Activated CD4-positive, alpha-beta memory T cell treated with anti-CD3 and anti-CD28 coated beads, Interleukin-2, amount 10 ng/mL, durations not matched to agents 7 days and 5 days (primary cell): ENCODE data around the gene TMEM225B. TPM values are rescaled to one million over a fixed set of nuclear protein-coding genes. Genes with fewer than 3 reads are reported as not detected.
"Not testable (repeated sequence)": the region's sequence is repeated elsewhere in the genome, so short reads cannot be mapped to it uniquely, and the experiment has no call there.

Source experiments
- CTCF ChIA-PET: fragments of 350-600 bp; sonication (Branson Sonifier 250); formaldehyde crosslinking; loops from one replicate; lab custom pipeline; 2021; ENCODE audit warnings: antibody characterized with exemption, inconsistent platforms; lab: Charles Lee
- POLR2A ChIA-PET: fragments of 350-600 bp; sonication (Branson Sonifier 250); formaldehyde crosslinking; loops from one replicate; lab custom pipeline; 2021; ENCODE audit warnings: antibody characterized with exemption; lab: Charles Lee
- DNase-seq: peaks from one replicate; pipeline ENCODE4 v3.0.0-alpha.2; 2020
- H3K27ac Mint-ChIP-seq: one replicate; pipeline ENCODE4 v1.8.0; 2021; ENCODE audit warnings: mild to moderate bottlenecking, mixed read lengths
- H3K27me3 Mint-ChIP-seq: one replicate; pipeline ENCODE4 v1.8.0; 2021; ENCODE audit warnings: mixed read lengths
- H3K36me3 Mint-ChIP-seq: one replicate; pipeline ENCODE4 v1.8.0; 2021; ENCODE audit warnings: low read depth, mixed read lengths
- H3K4me1 Mint-ChIP-seq: one replicate; pipeline ENCODE4 v1.8.0; 2021; ENCODE audit warnings: mixed read lengths
- H3K4me3 Mint-ChIP-seq: one replicate; pipeline ENCODE4 v1.8.0; 2021; ENCODE audit warnings: mild to moderate bottlenecking, mixed read lengths
- H3K9me3 Mint-ChIP-seq: one replicate; pipeline ENCODE4 v1.8.0; 2021; ENCODE audit warnings: mixed read lengths
- total RNA-seq, 2 experiments: library from RNA; stranded (reverse); gene quantifications; one replicate each; pipeline ENCODE4 v1.2.3, GENCODE V29; 2021

The TMEM225B gene
- total RNA-seq, 2 experiments from 2014 or later = 1.3 to 1.9 TPM

DNA sequence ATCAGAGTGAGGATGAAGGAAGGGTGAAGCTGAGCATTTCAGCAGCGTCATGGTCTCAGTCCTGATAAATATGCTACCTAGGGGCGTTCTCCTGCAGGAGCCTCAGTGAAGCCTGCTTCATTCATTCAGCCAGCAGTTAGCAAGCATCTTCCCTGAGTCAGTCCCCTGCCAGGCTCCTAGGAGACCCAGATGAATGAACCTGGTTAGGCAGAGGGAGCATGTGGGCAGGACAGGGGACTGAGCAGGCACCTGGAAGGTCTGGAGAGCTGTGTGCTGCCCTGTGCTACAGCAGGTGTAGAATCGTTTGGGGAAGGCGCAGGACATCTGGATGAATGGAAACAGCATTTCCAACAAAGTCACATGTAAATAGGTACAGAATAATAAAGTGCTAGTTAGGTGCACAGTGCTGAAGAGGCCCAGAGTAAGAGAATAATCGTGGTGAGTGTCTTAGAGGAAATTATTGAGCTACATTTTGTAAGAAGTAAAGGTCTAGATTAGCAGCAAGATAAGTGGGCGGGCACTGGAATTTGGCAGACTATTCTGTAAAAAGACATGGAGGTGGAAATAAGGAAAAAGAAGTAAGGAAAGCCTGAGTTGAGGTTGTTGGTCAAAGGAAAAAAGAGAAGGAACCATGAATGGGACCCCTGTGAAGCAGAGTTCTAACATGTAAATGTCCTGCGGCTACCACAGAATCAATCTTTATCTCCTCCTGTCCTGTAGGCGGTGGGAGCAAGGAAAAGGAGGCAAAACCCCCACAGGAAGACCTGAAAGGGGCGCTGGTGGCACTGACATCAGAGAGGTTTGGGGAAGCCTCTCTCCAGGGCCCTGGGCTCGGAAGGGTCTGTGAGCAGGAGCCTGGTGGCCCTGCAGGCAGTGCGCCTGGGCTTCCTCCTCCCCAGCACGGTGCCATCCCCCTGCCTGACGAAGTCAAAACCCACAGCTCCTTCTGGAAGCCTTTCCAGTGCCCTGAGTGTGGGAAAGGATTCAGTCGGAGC is 30.7 kb downstream of the TMEM225B start:
- no peaks in the 10 kb centered on the region for H3K9me3 Mint-ChIP-seq
- peaks cover 32% of the 10 kb centered on the region for H3K4me1 Mint-ChIP-seq
- ChIA-PET POLR2A (interaction anchor here (1.4 kb wide), 1 partner anchor 11 kb away, joined by 3 read pairs; no protein-coding TSS in a partner anchor), CTCF (no interaction called here)
- H3K27me3 Mint-ChIP-seq = no peaks in the 10 kb centered on the region
- H3K4me3 Mint-ChIP-seq = no peak overlapping the region
- DNase-seq = no peak
- peaks cover 79% of the 10 kb centered on the region for H3K36me3 Mint-ChIP-seq
- H3K27ac Mint-ChIP-seq = no peak overlapping the region

DNA sequence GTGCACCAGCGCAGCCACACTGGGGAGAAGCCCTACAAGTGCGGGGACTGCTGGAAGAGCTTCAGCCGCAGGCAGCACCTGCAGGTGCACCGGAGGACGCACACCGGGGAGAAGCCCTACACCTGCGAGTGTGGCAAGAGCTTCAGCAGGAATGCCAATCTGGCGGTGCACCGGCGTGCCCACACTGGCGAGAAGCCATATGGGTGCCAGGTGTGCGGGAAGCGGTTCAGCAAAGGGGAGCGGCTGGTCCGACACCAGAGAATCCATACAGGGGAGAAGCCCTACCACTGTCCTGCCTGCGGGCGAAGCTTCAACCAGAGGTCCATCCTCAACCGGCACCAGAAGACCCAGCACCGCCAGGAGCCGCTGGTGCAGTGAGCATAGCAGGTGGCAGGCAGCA is 31.6 kb downstream of the TMEM225B start:
- Mint-ChIP-seq H3K27ac (no peak overlapping the region), H3K36me3 (peaks cover 70% of the 10 kb centered on the region), H3K4me1 (peaks cover 23% of the 10 kb centered on the region), H3K9me3 (no peaks in the 10 kb centered on the region), H3K4me3 (no peak overlapping the region), H3K27me3 (no peaks in the 10 kb centered on the region)
- POLR2A ChIA-PET = interaction anchor here (0.8 to 1.4 kb wide), 3 partner anchors 8 to 13 kb away, joined by 3 read pairs; partner anchors contain the start of gene ZSCAN25
- CTCF ChIA-PET = interaction anchor here (1.5 kb wide), 1 partner anchor 13 kb away, joined by 4 read pairs; the partner anchor contains the start of gene ZSCAN25
- no peak for DNase-seq

DNA sequence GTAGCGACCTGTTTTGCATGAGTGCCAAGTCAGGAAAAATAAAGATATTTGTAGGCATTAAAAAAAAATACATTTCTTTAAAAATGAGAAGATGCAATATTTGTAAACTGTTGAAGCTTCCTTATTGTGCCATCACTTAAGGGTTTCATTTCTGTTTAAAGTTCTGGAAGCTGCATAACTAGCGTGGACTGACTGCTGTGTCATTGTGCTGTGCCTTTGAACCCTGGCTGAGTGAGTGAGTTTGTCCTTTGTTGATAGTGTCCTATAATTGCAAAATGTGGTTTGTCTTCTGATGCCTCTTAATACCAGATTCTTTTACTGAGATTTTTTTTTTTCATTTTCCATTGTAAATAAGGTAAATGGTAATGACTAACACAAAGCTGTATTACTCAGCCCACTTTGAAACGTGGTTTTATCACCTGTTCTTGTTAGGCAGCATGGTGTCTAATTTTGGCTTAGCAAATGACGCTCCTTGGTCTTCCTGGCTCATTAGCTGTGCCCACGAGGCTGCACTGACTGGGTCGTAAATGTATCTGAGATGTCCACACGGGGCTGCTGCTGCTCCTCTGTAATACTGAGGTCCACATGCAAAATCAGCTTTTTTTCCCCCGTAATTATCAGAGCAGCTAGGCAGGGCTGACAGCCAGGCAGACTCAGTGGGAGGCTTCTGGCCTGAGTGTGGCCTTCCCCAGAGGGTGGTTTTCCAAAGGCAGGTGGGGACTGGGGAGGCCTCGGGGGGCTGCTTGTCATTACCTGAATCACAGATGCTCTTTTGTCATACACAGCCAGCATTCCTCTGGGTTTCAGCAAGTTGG is 33.4 kb downstream of the TMEM225B start:
- no peak for DNase-seq
- CTCF ChIA-PET = interaction anchor here (1.5 to 1.6 kb wide), 2 partner anchors 14 to 359 kb away, joined by 3 to 4 read pairs; partner anchors contain the start of gene ZSCAN25
- H3K9me3 Mint-ChIP-seq = no peaks in the 10 kb centered on the region
- no peaks in the 10 kb centered on the region for H3K27me3 Mint-ChIP-seq
- H3K4me3 Mint-ChIP-seq = no peak overlapping the region
- no peak overlapping the region for H3K27ac Mint-ChIP-seq
- H3K36me3 Mint-ChIP-seq = peaks cover 58% of the 10 kb centered on the region
- POLR2A ChIA-PET = interaction anchor here (1.0 kb wide), 1 partner anchor 16 kb away, joined by 4 read pairs; no protein-coding TSS in a partner anchor
- H3K4me1 Mint-ChIP-seq = peaks cover 6% of the 10 kb centered on the region

DNA sequence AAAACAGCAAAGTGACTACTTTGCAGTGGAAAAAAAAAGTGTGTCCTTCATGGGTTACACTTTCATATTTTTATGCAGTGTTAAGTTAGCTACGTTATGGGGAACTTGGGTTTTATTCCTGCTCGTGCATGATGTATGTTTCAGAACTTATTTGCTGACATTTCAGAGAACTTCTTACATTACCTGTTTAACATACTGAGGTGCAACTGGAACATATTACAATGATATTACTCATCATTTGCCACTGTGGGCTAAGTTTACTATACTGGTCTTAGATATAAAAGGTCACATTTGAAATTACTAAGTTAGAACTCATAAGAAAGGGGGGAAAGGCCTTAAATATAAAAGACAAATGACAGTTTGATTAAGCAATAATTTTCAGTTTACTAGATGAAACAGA is 39.3 kb downstream of the TMEM225B start:
- H3K4me1 Mint-ChIP-seq, H3K4me3 Mint-ChIP-seq, POLR2A ChIA-PET, CTCF ChIA-PET, H3K27me3 Mint-ChIP-seq, H3K27ac Mint-ChIP-seq, H3K9me3 Mint-ChIP-seq, DNase-seq: not testable (repeated sequence)
- H3K36me3 Mint-ChIP-seq = peaks cover 33% of the 10 kb centered on the region

DNA sequence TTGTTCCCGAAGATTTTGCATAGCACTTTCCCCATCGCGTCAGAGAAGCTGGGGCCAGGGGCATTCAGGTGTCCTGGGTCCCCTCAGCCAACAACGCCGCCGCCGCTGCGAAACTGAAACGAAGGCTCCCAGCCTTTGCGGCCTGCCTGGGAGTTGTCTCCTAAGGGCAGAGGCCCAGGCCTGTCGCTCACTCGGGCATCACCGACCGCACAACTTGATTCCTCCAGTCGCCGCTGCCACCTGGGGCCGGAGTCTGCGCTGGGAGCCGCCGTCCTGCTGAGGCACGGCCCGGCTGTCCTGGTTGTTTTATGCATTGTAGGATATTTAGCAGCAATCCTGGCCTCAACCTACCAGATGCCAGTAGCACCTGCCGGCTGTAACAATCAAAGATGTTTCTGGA is 40.7 kb downstream of the TMEM225B start:
- Mint-ChIP-seq H3K36me3 (peaks cover 25% of the 10 kb centered on the region), H3K27ac (no peak overlapping the region), H3K4me1 (peaks cover 6% of the 10 kb centered on the region), H3K27me3 (no peaks in the 10 kb centered on the region), H3K9me3 (no peaks in the 10 kb centered on the region), H3K4me3 (no peak overlapping the region)
- DNase-seq = no peak
- CTCF ChIA-PET = no interaction called here
- POLR2A ChIA-PET = no interaction called here

DNA sequence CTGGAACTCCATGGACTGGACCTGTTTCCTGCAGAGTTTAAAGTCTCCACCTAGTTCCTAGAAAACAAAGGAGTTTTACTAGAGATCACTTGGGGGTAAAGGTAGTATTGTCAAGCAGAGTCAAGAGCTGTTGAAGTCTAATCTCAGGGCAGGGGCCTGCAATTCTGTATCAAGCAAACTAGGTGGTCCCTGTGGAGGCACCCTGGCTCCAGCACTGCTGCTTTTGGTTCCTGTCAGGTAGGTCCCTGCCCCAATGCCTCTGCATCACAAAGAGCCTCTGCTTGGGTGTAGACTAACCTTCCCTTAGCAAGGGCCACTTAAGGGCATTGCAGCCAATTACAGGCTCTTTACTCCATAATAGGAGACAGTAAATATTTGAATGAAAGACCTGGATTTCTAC is 41.2 kb downstream of the TMEM225B start:
- DNase-seq = no peak
- H3K9me3 Mint-ChIP-seq = no peaks in the 10 kb centered on the region
- CTCF ChIA-PET = no interaction called here
- no peak overlapping the region for H3K4me3 Mint-ChIP-seq
- POLR2A ChIA-PET = no interaction called here
- H3K4me1 Mint-ChIP-seq = peaks cover 6% of the 10 kb centered on the region
- peaks cover 28% of the 10 kb centered on the region for H3K36me3 Mint-ChIP-seq
- H3K27me3 Mint-ChIP-seq = no peaks in the 10 kb centered on the region
- H3K27ac Mint-ChIP-seq = no peak overlapping the region

DNA sequence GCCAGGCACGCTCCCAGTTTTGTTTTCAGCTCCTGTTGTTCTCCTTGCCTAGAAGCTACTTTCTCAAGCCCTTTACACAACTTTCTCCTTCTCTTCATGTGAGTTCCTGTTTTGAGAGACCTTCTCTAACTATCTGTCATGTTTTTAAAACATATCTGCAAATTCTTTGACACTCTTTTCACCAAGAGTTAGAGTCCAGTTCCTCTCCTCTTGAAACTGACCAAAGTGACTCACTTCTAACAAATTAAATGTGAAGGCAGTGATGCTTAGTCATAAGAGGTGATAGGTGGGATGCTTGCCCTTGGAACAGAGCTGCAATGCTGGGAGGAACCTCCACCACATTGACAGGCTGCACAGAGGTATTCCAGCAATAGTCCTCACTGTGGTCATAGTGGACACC is 44.0 kb downstream of the TMEM225B start:
- H3K4me3 Mint-ChIP-seq = no peak overlapping the region
- no peaks in the 10 kb centered on the region for H3K9me3 Mint-ChIP-seq
- DNase-seq = no peak
- CTCF ChIA-PET = no interaction called here
- no peak overlapping the region for H3K27ac Mint-ChIP-seq
- H3K36me3 Mint-ChIP-seq = peaks cover 36% of the 10 kb centered on the region
- H3K4me1 Mint-ChIP-seq = peaks cover 1% of the 10 kb centered on the region
- H3K27me3 Mint-ChIP-seq = no peaks in the 10 kb centered on the region
- POLR2A ChIA-PET = no interaction called here

DNA sequence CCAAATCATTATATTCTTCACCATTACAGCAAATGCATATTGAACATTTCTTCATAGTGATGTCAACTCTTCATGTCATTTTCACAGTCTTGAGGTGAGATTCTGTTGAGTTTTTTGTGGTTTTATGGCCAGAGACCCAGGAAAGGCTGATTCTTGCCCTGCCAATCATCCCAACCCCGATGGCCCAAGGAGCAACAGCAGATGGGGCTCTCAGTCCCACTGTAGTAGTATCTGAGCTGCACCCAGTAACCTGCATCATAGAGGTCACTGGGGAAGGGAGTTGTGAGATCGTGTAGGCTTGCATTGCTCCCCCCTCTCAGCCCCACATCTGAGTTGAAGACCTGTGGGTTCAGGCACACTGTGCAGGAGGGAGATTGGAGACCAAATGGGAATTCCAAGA is 45.4 kb downstream of the TMEM225B start:
- ChIA-PET POLR2A (no interaction called here), CTCF (no interaction called here)
- no peaks in the 10 kb centered on the region for H3K4me1 Mint-ChIP-seq
- no peak overlapping the region for H3K27ac Mint-ChIP-seq
- DNase-seq = no peak
- no peak overlapping the region for H3K4me3 Mint-ChIP-seq
- no peaks in the 10 kb centered on the region for H3K27me3 Mint-ChIP-seq
- H3K36me3 Mint-ChIP-seq = peaks cover 37% of the 10 kb centered on the region
- H3K9me3 Mint-ChIP-seq = no peaks in the 10 kb centered on the region

DNA sequence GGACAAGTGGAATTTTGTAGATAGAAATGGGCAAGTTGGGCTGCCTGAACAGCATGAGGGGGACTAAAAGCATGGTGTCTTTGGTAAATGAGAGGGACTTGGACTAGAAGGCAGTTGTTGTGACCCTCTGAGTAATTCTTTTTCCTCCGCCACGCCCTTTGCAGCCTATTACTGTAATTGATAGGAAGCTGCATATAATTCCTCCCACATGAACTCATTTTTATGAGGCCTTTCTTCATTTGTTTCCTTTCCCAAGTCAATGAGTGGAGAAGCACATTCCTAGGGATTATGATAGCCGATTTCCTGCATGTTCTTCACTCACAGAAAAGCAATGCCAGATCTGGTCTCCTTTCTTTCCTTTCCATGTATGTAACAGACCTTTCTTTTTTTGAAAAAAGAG is 46.4 kb downstream of the TMEM225B start:
- POLR2A ChIA-PET = no interaction called here

DNA sequence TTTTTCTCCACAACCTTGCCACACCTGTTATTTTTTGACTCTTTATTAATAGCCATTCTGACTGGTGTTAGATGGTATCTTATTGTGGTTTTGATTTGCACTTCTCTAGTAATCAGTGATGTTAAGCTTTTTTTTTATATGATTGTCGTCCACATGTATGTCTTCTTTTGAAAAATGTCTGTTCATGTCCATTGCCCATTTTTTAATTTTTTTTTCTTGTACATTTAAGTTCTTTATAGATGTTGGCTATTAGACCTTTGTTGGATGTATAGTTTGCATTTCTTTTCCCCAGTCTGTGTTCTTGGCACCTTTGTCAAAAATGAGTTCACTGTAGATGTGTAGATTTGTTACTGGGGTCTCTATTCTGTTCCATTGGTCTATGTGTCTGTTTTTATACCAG is 47.5 kb downstream of the TMEM225B start:
- CTCF ChIA-PET = no interaction called here
- peaks cover 35% of the 10 kb centered on the region for H3K36me3 Mint-ChIP-seq
- POLR2A ChIA-PET = no interaction called here

More for the DNA sequence above, 46.4 kb downstream of the TMEM225B start:
- Mint-ChIP-seq H3K4me3 (no peak overlapping the region), H3K27me3 (no peaks in the 10 kb centered on the region), H3K4me1 (no peaks in the 10 kb centered on the region), H3K9me3 (no peaks in the 10 kb centered on the region), H3K27ac (no peak overlapping the region), H3K36me3 (peaks cover 35% of the 10 kb centered on the region)
- DNase-seq = no peak
- CTCF ChIA-PET = no interaction called here

DNA sequence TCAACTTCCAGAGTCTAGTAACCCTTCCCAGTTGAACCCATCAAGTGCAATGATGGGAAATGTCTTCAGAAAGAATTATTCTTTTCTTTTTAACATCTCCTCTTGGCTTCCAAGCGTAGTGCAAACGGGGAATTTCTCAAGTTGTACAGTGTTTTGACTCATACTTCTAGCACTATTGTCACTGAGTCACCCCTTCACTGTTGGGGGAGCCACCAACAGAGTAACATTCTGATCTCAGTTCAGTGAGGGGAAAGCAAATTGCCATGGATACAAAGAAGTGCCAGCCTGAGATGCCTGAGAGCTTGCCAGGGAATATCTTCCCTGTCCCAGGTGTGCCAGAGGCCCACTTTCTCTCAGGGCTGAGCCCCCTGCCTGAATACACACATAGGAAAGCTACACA is 50.8 kb downstream of the TMEM225B start:
- POLR2A ChIA-PET = no interaction called here
- no peak overlapping the region for H3K4me3 Mint-ChIP-seq
- H3K9me3 Mint-ChIP-seq = no peaks in the 10 kb centered on the region
- no peak for DNase-seq
- H3K27ac Mint-ChIP-seq = no peak overlapping the region
- H3K36me3 Mint-ChIP-seq = peaks cover 27% of the 10 kb centered on the region
- CTCF ChIA-PET = interaction anchor here (1.0 kb wide), 1 partner anchor 330 kb away, joined by 3 read pairs; no protein-coding TSS in a partner anchor
- no peaks in the 10 kb centered on the region for H3K27me3 Mint-ChIP-seq
- peaks cover 3% of the 10 kb centered on the region for H3K4me1 Mint-ChIP-seq

More for the DNA sequence above, 47.5 kb downstream of the TMEM225B start:
- DNase-seq = no peak
- Mint-ChIP-seq H3K4me3 (no peak overlapping the region), H3K4me1 (no peaks in the 10 kb centered on the region), H3K9me3 (no peaks in the 10 kb centered on the region), H3K27ac (no peak overlapping the region), H3K27me3 (no peaks in the 10 kb centered on the region)

DNA sequence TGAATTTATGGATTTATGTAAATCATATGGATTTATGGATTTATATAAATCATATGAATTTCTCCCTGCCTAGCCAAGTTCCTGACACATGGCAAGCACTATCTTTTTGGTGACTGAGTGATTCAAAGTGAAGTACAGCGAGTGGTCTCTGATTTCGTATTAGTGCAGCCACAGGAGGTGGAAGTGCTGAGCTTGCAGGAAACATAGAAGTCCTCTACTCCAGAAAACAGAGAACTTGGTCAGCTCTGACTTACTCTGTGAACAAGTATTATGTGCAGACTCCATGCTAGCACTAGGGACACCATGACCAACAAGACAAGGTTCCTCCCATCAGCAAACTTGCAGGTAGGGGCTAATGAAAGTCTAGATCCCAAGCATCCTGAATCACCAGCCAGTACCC is 53.2 kb downstream of the TMEM225B start:
- POLR2A ChIA-PET = no interaction called here
- H3K4me1 Mint-ChIP-seq = peaks cover 3% of the 10 kb centered on the region
- H3K4me3 Mint-ChIP-seq = no peak overlapping the region
- no peaks in the 10 kb centered on the region for H3K27me3 Mint-ChIP-seq
- no peaks in the 10 kb centered on the region for H3K9me3 Mint-ChIP-seq
- H3K36me3 Mint-ChIP-seq = peaks cover 14% of the 10 kb centered on the region
- DNase-seq = no peak
- CTCF ChIA-PET = no interaction called here
- H3K27ac Mint-ChIP-seq = no peak overlapping the region

DNA sequence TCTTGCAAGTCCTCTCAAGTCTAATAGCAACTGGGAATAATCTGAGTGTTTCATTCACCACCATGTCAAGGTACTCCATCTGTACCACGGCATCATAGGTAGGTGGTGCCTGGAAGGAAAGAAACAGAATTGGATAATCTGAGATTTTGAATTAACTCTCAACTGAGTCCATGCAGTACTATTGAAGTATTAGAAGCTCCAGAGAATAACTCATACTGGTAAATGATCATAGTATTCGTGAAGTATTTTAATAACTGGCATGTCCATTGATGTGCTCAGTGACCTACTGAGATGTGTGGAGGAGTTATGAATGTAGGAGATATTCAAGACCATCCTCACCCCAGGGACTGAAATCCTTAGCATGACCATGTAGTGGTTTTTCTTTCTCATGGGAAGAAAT is 54.6 kb downstream of the TMEM225B start:
- DNase-seq = no peak
- no peak overlapping the region for H3K27ac Mint-ChIP-seq
- ChIA-PET POLR2A (no interaction called here), CTCF (no interaction called here)
- peaks cover 3% of the 10 kb centered on the region for H3K4me1 Mint-ChIP-seq
- H3K4me3 Mint-ChIP-seq = no peak overlapping the region
- peaks cover 14% of the 10 kb centered on the region for H3K36me3 Mint-ChIP-seq
- H3K9me3 Mint-ChIP-seq = no peaks in the 10 kb centered on the region
- H3K27me3 Mint-ChIP-seq = no peaks in the 10 kb centered on the region
